Measurements from ENCODE around the gene RABGAP1L. TPM values are rescaled to one million over a fixed set of nuclear protein-coding genes. Genes with fewer than 3 reads are reported as not detected.

The RABGAP1L gene
- total and polyA plus RNA-seq, 2 donors (not counting 3 experiments of a cell fraction or from before 2014, with no cell fraction given) = 6.4 to 22.2 TPM

- H2AFZ ChIP-seq (ENCODE audit: low read depth, low read length) = no peak overlapping the region
- no peak overlapping the region for H3K4me3 ChIP-seq (replicated peaks in 1 of 3; ENCODE audit: insufficient read depth in 1 of 3, low read depth in 1 of 3, low read length in 3 of 3)
- TF ChIP-seq MAX (IDR thresholded peaks at IDR 0.05; ENCODE audit: insufficient read depth, insufficient read length) = no peak
- no peak for TF ChIP-seq POLR2A (IDR thresholded peaks at IDR 0.05; ENCODE audit: low read depth, low read length)
- TF ChIP-seq POLR2AphosphoS5 (IDR thresholded peaks at IDR 0.05; ENCODE audit: insufficient read depth, low read depth, low read length) = no peak
- TF ChIP-seq, protein P1, sequence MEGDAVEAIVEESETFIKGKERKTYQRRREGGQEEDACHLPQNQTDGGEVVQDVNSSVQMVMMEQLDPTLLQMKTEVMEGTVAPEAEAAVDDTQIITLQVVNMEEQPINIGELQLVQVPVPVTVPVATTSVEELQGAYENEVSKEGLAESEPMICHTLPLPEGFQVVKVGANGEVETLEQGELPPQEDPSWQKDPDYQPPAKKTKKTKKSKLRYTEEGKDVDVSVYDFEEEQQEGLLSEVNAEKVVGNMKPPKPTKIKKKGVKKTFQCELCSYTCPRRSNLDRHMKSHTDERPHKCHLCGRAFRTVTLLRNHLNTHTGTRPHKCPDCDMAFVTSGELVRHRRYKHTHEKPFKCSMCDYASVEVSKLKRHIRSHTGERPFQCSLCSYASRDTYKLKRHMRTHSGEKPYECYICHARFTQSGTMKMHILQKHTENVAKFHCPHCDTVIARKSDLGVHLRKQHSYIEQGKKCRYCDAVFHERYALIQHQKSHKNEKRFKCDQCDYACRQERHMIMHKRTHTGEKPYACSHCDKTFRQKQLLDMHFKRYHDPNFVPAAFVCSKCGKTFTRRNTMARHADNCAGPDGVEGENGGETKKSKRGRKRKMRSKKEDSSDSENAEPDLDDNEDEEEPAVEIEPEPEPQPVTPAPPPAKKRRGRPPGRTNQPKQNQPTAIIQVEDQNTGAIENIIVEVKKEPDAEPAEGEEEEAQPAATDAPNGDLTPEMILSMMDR (IDR thresholded peaks at IDR 0.05; ENCODE audit: extremely low read depth in 1 of 2, insufficient read depth in 1 of 2, low read depth in 1 of 2, low read length in 2 of 2) = no peak
- no peak for TF ChIP-seq GATA2 (IDR thresholded peaks at IDR 0.05; ENCODE audit: insufficient read depth, insufficient read length, low read depth, low read length)
- TF ChIP-seq EZH2 (IDR thresholded peaks at IDR 0.05; ENCODE audit: borderline replicate concordance, low read depth, low read length, severe bottlenecking) = no peak
- no peak for TF ChIP-seq JUN (IDR thresholded peaks at IDR 0.05; ENCODE audit: borderline replicate concordance, insufficient read depth, insufficient read length, low read depth)
- TF ChIP-seq FOS (IDR thresholded peaks at IDR 0.05; ENCODE audit: borderline replicate concordance, insufficient read depth, low read length) = no peak
- no peak for TF ChIP-seq MYC (IDR thresholded peaks at IDR 0.05; ENCODE audit: low read depth, low read length)
- no peaks in the 10 kb centered on the region for H3K27me3 ChIP-seq (ENCODE audit: control insufficient read depth in 2 of 2, insufficient read depth in 2 of 2, low read length in 2 of 2)
- no peaks in the 10 kb centered on the region for H3K4me1 ChIP-seq (ENCODE audit: control insufficient read depth, extremely low read depth, insufficient read depth, low read length)
- intact Hi-C loops (cut with micrococcal nuclease) (no loop called here), dilution Hi-C loops (cut with MboI; ENCODE audit: extremely low pct_ligation_motif_present, low sequenced_read_pairs) (no loop called here)
- H3K9me1 ChIP-seq (replicated peaks; ENCODE audit: control insufficient read depth, extremely low read depth, insufficient read depth, low read length) = no peaks in the 10 kb centered on the region
- POLR2A ChIA-PET = no interaction called here
- no peaks in the 10 kb centered on the region for H3K79me2 ChIP-seq (ENCODE audit: control insufficient read depth, insufficient read depth, low read length)
- H3K9me3 ChIP-seq (replicated peaks; ENCODE audit: control insufficient read depth, insufficient read depth, low read length) = no peaks in the 10 kb centered on the region
- CTCF ChIA-PET = interaction anchor here (1.3 kb wide), 1 partner anchor 487 kb away, joined by 3 read pairs; no protein-coding TSS in a partner anchor
- H3K9ac ChIP-seq (replicated peaks; ENCODE audit: extremely low read depth, insufficient read depth, low read length) = no peak overlapping the region
- H3K4me2 ChIP-seq (ENCODE audit: insufficient read depth, low read length) = no peak overlapping the region
- H3K27ac ChIP-seq (ENCODE audit: insufficient read depth, low read depth, low read length) = no peak overlapping the region
- no peaks in the 10 kb centered on the region for H4K20me1 ChIP-seq (replicated peaks; ENCODE audit: control insufficient read depth, extremely low read depth, insufficient read depth, low read length)
- BruUV-seq (replicated peaks) = no TSS peak
- H3K36me3 ChIP-seq (ENCODE audit: control insufficient read depth in 2 of 2, extremely low read depth in 1 of 2, insufficient read depth in 2 of 2, low read length in 2 of 2) = no peaks in the 10 kb centered on the region
- no peak for FAIRE-seq
- DNase-seq (ENCODE audit: low read depth, low spot score) = no peak
Measured at GRCh38 chr1:174239541-174239940, 80.2 kb downstream of the RABGAP1L start.

All from endothelial cell of umbilical vein (primary cell).